GM10248 (cell line): Measurements from ENCODE around the gene PDGFRA.

ENCODE experiments used
- CTCF ChIA-PET: fragments of 300-600 bp; sonication (Branson Sonifier 250); formaldehyde crosslinking; extraction: SDS; loops from one replicate; lab custom pipeline; 2021; ENCODE audit warnings: antibody characterized with exemption; lab: Yijun Ruan, JAX
- POLR2A ChIA-PET: fragments of 350-650 bp; sonication (Branson Sonifier 250); formaldehyde crosslinking; extraction: SDS; loops from one replicate; lab custom pipeline; 2020; ENCODE audit warnings: antibody characterized with exemption; lab: Yijun Ruan, JAX
- DNase-seq: peaks from one replicate; pipeline ENCODE4 v3.0.0; 2012; ENCODE audit errors: extremely low spot score
- TF ChIP-seq, protein P1 (sequence below): IDR thresholded peaks from 2 replicates; pipeline ENCODE4 v1.5.1; 2012; ENCODE audit warnings: mild to moderate bottlenecking, low read depth; ENCODE audit errors: extremely low read depth, missing control alignments, control extremely low read depth

The PDGFRA gene

GRCh38 chr4:54189140-54189539 lies 40.0 kb upstream of the PDGFRA start:
- CTCF ChIA-PET = interaction anchor here (1.2 to 1.4 kb wide), 2 partner anchors 14 to 19 kb away, joined by 3 read pairs; no protein-coding TSS in a partner anchor
- no peak for DNase-seq
- TF ChIP-seq, protein P1, sequence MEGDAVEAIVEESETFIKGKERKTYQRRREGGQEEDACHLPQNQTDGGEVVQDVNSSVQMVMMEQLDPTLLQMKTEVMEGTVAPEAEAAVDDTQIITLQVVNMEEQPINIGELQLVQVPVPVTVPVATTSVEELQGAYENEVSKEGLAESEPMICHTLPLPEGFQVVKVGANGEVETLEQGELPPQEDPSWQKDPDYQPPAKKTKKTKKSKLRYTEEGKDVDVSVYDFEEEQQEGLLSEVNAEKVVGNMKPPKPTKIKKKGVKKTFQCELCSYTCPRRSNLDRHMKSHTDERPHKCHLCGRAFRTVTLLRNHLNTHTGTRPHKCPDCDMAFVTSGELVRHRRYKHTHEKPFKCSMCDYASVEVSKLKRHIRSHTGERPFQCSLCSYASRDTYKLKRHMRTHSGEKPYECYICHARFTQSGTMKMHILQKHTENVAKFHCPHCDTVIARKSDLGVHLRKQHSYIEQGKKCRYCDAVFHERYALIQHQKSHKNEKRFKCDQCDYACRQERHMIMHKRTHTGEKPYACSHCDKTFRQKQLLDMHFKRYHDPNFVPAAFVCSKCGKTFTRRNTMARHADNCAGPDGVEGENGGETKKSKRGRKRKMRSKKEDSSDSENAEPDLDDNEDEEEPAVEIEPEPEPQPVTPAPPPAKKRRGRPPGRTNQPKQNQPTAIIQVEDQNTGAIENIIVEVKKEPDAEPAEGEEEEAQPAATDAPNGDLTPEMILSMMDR = no peak
- POLR2A ChIA-PET = no interaction called here

- CTCF ChIA-PET = interaction anchor here (0.7 to 1.3 kb wide), 2 partner anchors 9 to 41 kb away, joined by 3 read pairs; no protein-coding TSS in a partner anchor
- TF ChIP-seq, protein P1 = no peak
- POLR2A ChIA-PET = no interaction called here
- no peak for DNase-seq
Observed at GRCh38 chr4:54192811-54193210, 36.3 kb upstream of the PDGFRA start.

- ChIA-PET CTCF (no interaction called here), POLR2A (no interaction called here)
- TF ChIP-seq, protein P1 = no peak
- no peak for DNase-seq
Observed at GRCh38 chr4:54197926-54198325, 31.2 kb upstream of the PDGFRA start.

- TF ChIP-seq, protein P1 = no peak
- ChIA-PET CTCF (no interaction called here), POLR2A (no interaction called here)
- DNase-seq = no peak
Observed at GRCh38 chr4:54199919-54200318, 29.2 kb upstream of the PDGFRA start.

GRCh38 chr4:54209617-54210016 lies 19.5 kb upstream of the PDGFRA start:
- POLR2A ChIA-PET = no interaction called here
- TF ChIP-seq, protein P1 = no peak
- DNase-seq = no peak
- CTCF ChIA-PET = no interaction called here

DNA sequence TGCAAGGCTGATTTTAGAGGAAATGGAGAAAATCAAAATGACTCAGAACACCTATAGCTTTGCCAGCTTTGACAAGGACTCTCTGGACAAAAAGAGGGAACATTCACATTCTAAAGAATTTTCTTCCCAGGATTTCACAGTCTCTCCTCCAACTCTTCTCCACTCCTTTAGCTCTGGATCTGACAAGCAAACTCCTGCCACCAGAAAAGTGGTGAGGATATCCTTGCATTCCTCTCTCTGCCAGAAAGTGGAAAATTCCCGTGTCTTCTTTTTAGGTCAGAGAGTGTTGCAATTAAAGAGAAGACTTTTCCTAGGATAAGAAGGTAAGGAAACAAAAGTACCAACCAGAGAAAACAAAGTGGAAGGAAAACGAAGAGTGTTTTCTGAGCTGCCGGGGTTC lies 16.1 kb upstream of the PDGFRA start:
- no peak for DNase-seq
- TF ChIP-seq, protein P1 = no peak
- ChIA-PET POLR2A (interaction anchor here (0.7 kb wide), 1 partner anchor 1037 kb away, joined by 3 read pairs; no protein-coding TSS in a partner anchor), CTCF (interaction anchor here (1.7 to 3.9 kb wide), 3 partner anchors 20 to 305 kb away, joined by 8 to 24 read pairs (median 21); no protein-coding TSS in a partner anchor)
